EH (cell line): ENCODE measurements around the gene GKN2.
A peak's percentile ranks its signal among the peaks of the same experiment; 100 is the strongest.
"Not testable (repeated sequence)": the region's sequence is repeated elsewhere in the genome, so short reads cannot be mapped to it uniquely, and the experiment has no call there.

Source experiments
- DNase-seq: peaks from one replicate; pipeline ENCODE4 v3.0.0-alpha.2; 2015; ENCODE audit warnings: low read depth

GKN2 gene

DNA sequence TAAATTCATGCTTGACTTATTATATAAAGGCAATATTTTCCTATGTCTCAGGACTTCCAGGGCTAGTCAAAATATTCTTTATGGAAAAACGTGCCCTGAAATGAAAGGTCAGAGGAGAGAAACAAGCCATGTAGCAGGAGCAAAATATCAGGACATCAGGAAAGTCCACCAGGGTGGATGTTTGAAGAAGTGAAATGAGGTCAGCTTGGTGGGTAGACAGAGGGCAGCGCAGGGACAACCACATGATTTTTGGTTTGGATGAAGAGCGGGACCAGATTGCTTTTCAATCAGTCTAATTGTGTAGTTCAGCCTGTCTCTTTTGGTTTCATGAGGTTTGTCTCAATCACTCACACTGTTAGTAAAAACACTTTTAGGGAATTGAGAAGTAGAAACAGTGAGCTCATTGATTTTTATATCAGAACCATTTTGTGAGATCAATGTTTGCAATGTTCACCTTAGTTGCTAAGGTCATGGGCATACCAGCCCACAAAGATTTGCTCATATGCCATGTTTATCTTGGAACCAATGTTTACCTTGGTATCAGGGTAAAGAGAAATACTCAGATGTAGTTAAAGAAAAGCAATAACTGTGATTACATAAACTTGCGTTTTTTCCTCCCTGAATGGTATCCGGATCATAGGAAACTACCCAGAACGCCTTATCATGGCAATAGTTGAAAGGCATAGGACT, 32.1 kb downstream of the GKN2 start:
- no peak for DNase-seq

DNA sequence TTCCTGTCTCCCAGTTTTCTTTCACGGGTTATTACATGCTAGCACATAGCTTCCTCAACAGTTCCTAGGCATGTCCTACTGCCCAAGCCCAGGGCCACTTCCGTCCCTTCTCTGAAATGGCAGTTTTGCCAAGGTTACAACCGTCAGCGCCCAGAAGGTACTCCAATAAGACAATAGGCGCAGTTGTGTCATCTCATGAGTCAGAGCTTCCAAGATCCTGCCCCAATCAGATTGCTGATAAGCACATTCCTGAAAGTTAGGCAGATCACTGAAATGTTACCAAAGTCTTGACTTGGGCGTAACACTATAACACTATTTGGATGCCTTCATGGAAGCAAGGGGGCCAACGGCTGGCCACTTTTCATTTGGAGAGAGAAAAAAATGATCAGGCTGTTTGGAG, 34.2 kb downstream of the GKN2 start:
- no peak for DNase-seq

DNA sequence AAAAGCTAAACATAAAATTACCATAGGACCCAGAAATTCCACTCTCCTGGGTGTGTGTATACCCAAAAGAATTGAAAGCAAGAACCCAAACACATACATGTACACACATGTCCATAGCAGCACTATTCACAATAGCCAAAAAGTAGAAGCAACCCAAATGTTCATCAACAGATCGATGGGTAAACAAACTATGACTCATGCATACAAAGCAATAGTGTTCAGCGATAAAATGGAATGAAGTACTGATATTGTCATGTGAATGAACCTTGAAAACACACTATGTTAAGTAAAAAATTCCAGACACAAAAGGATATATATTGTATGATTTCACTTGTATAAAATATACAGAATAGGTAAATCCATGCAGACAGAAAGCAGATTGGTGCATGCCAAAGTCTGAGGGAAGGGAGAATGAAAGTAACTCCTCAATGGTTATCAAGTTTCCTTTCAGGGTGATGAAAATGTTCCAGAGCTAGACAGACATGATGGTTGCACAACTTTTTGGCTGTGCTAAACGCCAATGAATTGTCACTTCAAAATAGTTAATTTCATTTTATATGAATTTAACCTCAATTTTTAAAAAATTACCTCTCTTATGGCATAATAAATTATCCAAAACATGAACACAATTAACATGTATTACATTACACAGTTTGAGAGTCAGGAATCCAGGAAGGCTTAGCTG, 35.5 kb downstream of the GKN2 start:
- no peak for DNase-seq

DNA sequence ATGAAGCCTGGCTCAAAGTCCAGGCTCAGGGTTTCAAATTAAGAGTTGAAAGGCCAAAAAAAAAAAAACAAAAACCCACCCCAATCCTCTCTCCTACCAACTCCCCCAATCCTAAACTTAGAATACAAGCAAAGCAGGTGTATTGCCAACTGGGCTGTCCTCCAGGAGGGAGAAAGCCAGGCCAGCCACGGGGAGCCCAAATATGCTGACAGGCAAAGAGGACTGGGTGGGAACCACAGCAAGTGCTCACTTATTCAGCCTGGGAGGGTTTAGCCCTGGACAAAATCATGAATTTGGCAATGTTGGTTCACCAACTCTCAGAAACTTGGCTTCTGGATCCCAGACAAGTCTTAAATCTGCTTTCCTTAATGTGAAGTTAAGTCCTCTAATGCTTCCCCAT, 36.5 kb downstream of the GKN2 start:
- no peak for DNase-seq

DNA sequence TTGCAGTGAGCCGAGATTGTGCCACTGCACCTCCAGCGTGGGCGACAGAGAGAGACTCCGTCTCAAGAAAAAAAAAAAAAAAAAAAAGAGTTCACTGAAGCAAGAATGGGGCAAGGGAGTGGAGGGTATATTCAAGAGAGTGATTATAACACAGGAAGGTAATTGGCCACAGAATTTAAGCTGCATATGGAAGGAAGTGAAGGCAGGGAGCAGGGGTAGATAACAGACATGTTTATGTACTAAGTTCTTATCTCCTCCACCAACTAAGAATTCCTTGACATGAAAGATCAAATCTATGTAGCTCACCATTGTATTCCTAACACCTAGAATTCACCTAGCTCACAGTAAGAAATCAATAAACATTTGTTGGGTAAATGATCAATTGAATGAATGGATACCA, 37.3 kb downstream of the GKN2 start:
- no peak for DNase-seq

DNA sequence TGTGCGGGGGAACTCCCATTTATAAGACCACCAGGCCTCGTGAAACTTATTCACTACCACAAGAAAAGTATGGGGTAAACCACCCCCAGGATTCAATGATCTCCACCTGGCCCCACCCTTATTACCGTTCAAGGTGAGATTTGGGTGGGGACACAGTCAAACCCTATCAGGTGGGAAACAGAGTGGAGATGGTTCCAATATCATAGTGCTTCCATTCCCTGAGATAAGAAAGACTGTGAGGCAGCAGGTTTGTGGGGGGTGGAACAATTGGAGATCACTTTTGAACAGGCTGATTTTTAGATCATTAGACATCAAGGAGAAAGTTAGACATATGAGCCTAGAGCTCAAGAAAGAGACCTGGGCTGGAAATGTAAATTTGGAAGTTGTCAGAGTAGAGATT, 39.3 kb downstream of the GKN2 start:
- DNase-seq = no peak

DNA sequence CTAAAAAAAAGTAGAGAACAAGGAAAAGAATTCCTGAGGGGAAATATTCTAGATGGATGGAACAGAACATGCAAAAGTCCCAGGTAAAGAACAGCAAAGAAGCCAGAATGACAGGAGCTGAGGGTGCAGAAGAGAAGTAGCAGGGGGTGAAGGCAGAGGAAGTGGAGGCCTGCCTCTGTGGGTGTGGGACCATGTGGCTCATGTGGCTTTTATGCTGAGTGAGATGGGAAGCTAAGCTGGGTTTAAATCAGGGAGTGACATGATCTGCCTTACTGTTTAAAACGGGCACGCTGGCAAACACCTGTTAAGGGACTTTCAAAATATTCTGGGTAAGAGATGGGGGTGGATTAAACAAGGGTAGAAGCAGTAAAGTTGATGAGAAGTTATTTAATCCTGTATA, 40.0 kb downstream of the GKN2 start:
- no peak for DNase-seq

DNA sequence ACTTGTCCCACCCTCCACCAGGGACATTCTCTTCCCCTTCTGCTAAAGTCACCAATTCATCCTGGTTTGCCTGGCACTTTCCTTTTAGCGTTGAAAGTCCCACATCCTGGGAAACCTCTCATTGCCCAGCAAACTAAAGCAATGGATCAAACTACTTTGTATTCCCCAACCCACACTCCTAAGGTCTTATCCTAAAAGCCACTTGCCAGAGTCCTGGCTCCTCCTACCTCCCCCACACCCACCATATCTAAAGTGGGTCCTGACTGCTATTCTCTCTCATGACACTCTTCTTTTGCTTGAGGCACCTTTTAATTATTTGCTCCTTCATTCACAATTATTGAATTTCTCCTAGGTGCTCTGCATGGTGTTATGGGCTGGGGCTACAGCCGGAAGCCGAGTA, 40.6 kb downstream of the GKN2 start:
- DNase-seq = no peak

DNA sequence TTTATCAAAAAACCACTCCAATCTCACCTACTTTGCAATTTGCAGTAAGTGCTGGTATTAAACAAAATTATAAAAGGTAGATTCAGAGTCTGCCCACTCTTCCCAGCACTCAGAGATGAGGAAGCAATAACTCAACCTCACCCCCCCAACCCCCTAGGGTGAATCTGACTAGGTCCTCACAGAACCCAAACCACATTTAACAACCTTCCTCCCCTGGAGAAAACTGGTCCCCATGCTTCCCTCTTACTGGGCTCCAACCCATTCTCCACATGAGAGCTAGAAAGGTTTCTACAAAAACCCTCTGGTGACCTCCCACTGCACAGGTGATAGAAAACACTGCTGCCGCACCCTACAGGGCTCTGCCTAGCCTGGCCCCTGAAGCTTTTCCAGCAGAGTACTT, 41.0 kb downstream of the GKN2 start:
- DNase-seq = no peak

DNA sequence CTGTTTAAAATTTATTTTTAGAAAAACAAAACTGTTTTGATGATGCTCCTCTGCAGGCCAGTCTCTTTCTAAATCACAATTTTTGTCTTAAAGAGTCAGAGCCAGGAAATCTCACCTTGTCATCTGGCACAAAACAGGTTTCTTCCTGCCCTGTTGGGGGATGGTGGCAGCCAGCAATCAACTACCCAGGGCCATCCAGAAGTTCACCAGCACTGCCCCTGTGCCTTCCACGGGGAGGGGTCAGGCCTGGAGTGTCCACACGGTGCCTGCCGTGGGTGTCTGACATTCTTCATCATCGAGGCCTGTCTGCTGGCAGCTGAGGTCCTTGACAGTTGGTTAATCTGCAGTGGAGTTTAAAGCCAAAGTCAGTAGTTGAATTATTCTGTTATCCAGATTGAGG, 41.4 kb downstream of the GKN2 start:
- DNase-seq = no peak

DNA sequence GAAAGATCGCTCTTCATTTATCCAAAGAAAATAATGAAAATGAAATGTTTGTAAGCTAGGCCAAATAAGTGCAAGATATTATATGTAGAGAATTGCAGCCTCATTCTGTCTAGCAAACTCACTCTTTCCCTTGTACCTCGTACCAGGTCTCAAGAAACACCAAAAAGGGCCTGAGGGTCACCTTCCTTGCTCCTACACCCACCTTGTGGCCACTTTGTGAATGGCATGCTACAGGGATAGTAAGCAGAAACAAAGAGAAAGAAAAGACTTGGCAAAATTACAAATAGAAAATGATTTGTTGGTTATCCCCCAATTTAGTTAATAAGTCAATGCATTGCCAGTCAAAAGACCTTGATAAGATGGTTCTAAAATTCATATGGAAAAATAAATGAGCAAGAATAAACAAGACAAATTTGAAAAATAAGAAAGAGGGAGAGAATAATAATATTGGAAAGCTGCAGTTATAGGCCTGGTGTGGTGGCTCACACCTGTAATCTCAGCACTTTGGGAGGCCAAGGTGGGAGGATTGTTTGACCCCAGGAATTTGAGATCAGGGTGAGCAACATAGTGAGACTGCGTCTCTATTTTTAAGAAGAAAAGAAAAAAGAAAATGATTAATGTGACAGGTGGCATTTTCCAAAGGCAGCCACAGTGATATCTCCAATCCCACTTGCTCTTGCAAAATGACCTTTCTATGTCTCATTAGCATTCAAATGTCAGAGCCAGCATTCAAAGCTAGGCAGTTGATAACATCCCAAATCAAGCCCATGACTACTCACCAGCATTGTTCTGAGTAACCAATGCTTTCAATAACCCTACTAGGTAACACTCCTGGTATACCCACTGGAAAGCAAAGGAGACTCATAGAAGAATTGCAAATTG, 42.7 kb downstream of the GKN2 start:
- DNase-seq = peak; percentile 71

DNA sequence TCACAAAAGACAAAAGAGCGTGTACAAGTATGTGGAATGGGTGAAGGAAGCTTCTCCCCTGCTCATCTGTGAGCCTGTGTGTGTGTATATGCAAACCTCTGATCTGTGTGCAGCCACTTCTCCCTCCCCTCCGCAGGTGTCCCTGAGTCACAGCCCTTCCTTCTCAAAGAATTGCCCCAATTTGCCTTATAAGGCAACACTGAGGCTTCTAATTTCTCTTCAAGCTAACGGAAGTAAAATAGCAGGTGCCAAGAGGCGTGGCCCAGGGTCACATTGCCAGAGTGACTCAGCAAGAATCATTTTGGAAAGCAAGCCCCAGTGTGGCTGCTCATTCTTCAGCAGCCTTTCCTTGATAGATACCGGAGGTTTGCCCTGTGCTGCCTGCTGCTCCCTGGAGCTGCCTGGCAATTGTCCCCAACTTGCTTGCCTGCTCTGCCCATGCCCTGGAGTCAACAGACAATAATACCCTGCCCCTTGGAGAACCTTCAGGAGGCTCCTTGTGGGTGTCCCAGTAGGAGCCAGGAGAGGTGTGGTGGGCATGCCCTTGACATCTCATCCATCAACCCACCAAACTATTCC, 44.2 kb downstream of the GKN2 start:
- DNase-seq = peak; percentile 71

DNA sequence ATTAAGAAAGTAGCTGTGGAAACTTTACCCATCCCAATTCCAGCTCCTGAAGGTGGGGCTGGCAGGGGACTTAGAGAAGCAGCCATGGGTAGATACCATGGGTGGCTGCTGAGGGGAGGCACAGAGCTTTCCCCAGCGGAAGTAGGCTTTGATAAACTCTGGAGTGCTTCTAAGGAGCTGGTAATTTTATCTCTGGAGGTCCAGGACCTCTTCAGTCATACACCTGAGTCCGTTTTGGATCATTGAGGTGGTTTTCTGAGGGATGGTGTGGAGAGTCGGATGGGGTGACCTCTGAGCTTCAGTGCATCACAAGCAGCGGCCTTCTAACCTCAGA, 44.8 kb downstream of the GKN2 start:
- DNase-seq = no peak

DNA sequence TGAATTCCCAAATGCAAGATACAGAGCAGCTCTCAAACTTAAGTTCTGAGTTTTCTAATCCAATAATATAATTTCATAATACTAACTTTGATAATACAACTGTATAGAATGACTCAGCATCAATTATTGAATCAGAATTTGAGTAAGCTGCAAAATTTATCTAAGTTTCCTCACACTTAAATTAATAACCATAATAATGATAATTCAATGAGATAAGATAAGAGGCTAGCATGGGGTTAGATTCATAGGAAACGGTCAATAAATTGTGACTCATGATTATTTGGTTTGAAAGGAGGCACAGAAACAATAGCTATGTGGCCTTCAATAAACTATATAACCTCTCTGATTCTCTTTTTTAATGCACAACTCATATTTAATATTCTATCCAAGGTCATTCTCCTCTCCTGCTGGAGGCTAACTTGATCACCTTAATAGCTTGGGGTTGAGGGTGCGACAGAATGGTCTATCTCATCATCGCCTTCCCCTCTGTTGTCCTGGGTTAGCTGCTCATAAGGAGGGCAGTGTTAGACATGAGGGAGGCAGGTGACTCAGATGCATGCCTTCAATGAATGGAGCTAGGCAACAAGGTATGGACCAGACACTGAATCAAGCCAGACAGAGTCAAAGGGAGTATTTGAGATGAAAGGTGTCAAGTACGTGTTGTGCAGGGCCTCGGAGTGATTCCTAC, 45.3 kb downstream of the GKN2 start:
- DNase-seq = no peak

DNA sequence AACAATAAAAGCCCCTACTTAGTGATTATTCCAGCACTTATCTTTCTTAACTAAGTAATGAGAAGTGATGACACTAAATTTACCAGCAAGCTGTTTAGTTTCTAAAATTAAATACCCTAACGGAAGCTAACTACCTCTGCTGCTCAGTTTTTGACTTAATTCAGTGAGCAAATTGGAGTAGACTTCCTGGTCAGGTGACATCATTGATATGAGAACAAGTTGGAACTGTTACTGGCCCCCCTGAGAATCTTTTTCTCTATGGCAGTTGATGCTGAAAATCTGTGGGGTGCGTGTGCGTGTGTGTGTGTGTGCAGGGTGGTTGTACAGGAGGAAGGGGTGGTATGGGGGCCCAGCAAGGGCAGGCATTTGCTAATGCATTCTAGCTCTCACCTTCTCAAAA, 46.0 kb downstream of the GKN2 start:
- DNase-seq = no peak

DNA sequence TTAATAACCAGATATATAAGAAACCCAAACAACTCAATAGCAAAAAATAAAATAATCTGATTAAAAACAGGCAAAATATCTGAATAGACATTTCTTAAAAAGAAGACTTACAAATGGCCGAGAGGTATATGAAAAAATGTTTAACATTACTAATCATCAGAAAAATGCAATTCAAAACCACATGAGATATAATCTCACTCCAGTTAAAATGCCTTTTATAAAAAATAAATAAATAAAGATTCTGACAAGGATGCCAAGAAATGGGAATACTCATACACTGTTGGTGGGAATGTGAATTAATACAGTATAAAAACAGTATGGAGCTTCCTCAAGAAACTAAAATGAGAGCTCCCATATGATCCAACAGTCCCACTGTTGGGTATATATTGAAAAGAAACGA, 47.6 kb downstream of the GKN2 start:
- peak; percentile 67 for DNase-seq

DNA sequence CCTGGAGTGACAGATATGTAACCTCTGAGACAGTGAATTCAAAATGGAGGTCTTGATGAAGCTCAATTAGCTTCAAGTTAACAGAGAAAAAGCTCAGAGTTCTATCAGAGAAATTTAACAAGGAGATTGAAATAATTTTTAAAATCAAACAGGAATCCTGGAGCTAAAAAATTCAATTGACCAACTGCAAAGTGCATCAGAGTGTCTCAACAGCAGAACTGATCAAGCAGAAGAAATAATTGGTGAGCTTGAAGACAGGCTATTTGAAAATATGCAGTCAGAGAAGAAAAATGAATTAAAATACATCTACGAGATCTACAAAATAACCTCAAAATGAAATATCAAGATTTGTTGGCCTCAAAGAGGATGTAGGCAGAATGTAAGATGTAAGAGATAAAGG, 51.1 kb downstream of the GKN2 start:
- DNase-seq = no peak

DNA sequence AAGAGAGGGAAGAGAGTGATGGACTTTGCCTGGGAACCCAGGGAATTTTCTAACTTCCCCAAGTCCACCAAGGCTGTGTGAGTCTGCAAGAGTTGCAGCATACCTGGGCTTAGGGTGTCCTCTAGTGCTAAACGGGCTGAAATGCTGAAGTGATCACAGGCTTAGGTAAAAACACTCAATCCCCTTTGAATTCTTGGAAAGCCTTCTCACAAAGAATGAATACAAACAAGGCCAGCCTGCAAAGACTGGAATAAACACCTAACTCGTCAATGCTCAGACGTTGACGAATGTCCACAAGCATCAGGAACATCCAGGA, 51.5 kb downstream of the GKN2 start:
- peak; percentile 25 for DNase-seq

DNA sequence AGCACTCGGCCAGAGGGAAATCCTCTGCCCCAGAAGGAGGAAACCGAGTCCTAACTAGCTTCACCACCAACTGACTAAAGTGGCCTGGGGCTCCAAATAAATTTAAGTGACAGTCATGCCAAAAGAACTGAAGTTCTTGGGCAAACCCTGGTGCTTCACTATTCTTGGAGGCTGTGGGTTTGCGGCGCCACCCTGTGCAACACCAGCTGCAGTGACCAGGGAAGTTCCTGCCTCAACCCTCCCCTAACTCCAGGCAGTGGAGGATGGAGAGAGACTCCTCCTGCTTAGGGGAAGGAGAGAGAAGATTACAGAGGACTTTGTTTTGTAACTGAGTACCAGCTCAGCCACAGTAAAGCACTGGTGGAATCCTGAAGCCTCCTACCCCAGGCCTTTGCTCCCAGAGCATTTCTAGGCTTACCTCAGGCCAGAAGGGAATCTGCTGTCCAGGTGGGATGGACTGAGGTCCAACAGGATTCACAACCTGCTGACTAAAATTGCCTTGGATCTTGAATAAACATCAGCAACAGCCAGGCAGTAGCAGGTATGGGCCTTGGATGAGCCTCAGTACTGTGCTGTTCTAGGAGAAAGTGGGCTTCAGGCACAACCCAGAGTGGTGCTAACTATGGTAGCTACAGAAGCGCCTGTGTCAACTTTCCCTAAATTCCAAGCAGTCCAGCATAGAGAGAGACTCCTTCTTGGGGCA, 52.0 kb downstream of the GKN2 start:
- no peak for DNase-seq

DNA sequence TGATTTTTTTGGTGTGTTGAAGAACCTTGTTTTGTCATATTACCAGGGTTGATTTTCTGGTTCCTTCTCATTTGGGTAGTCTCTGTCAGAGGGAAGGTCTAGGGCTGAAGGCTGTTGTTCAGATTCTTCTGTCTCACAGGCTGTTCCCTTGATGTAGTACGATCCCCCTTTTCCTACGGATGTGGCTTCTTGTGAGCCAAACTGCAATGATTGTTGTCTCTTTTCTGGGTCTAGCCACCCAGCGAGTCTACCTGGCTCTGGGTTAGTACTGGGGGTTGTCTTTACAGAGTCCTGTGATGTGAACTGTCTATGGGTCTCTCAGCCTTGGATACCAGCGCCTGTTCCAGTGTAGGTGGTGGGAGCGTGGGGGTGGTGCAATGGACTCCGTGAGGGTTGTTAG, 56.7 kb downstream of the GKN2 start:
- DNase-seq = not testable (repeated sequence)
